Esophagus squamous epithelium (tissue), 5 donors: ENCODE results near the gene MRPL24. TPM values are rescaled to one million over a fixed set of nuclear protein-coding genes. Genes with fewer than 3 reads are reported as not detected.

Source experiments
- DNase-seq: peaks from one replicate; lab custom pipeline; 2025; lab: John Stamatoyannopoulos, UW
- H3K27ac ChIP-seq, 4 donors: fragments of 200-600 bp; sonication (generic); one replicate each; pipeline ENCODE4 v1.5.1; 2016 to 2019; ENCODE audit warnings: mild to moderate bottlenecking in 1 of 4
- H3K27me3 ChIP-seq, 4 donors: fragments of 200-600 bp; sonication (generic); 1 replicate in 3 of 4; 2 replicates in 1 of 4; pipeline versions ENCODE4 v1.5.1 to v1.6.0; 2017 to 2021; ENCODE audit warnings: antibody characterized with exemption in 1 of 4
- H3K36me3 ChIP-seq, 3 donors: fragments of 200-600 bp; sonication (generic); one replicate each; pipeline ENCODE4 v1.5.1; 2016 to 2019
- H3K4me1 ChIP-seq, 3 donors: fragments of 200-600 bp; sonication (generic); one replicate each; pipeline ENCODE4 v1.5.1; 2017 to 2019
- H3K4me3 ChIP-seq, 4 donors: fragments of 200-600 bp; sonication (generic); 1 replicate in 3 of 4; 2 replicates in 1 of 4; pipeline ENCODE4 v1.5.1; 2016 to 2019; ENCODE audit warnings: mild to moderate bottlenecking in 2 of 4, moderate library complexity in 1 of 4
- H3K9me3 ChIP-seq, 3 donors: fragments of 200-600 bp; sonication (generic); one replicate each; pipeline ENCODE4 v1.5.1; 2016 to 2019
- POLR2A ChIP-seq, 4 donors: fragments of 450-650 bp; IDR thresholded peaks; one replicate each; pipeline ENCODE4 v1.6.1; 2017; ENCODE audit warnings: antibody characterized with exemption in 4 of 4, mild to moderate bottlenecking in 4 of 4, moderate library complexity in 3 of 4
- WGBS, 2 donors: methylation state at CpG; one replicate each; pipeline ENCODE4 v1.1.5; 2018; 5-methylcytosine and 5-hydroxymethylcytosine counted together
- intact Hi-C: fragments of 100-400 bp; cut with DNase I; formaldehyde crosslinking; loops from one replicate; pipeline ENCODE4 v1.15.0; 2022
- total RNA-seq, 4 donors: library from RNA; depleted of rRNA; stranded (reverse); fragments of >200 nt; gene quantifications; one replicate each; pipeline ENCODE4 v1.1.0, GENCODE V29; 2016
- TF ChIP-seq, protein P1 (sequence below), 6 experiments: fragments of 450-650 bp in 4 of 6; fragments of 200-600 bp in 2 of 6; sonication (generic) in 2 of 6; IDR thresholded peaks; one replicate each; pipeline ENCODE4 v1.5.1; 2016 to 2019; ENCODE audit warnings: antibody characterized with exemption in 6 of 6, mild to moderate bottlenecking in 4 of 6, moderate library complexity in 4 of 6
- donor health status: DM: yes; HTN: yes; CAD: no.

Gene MRPL24
- total RNA-seq, 4 donors from 2014 or later = 39.5 to 45.8 (median 42.3) TPM

- no peaks in the 10 kb centered on the region for H3K27me3 ChIP-seq
- peak overlapping the region; percentile 93 to 99 (median 98) for H3K27ac ChIP-seq
- intact Hi-C loops = no loop called here
- peaks cover 42 to 80% (median 49%) of the 10 kb centered on the region in 3 donors for H3K4me1 ChIP-seq
- H3K36me3 ChIP-seq = peaks cover 23 to 39% (median 23%) of the 10 kb centered on the region in 3 donors
- TF ChIP-seq, protein P1, sequence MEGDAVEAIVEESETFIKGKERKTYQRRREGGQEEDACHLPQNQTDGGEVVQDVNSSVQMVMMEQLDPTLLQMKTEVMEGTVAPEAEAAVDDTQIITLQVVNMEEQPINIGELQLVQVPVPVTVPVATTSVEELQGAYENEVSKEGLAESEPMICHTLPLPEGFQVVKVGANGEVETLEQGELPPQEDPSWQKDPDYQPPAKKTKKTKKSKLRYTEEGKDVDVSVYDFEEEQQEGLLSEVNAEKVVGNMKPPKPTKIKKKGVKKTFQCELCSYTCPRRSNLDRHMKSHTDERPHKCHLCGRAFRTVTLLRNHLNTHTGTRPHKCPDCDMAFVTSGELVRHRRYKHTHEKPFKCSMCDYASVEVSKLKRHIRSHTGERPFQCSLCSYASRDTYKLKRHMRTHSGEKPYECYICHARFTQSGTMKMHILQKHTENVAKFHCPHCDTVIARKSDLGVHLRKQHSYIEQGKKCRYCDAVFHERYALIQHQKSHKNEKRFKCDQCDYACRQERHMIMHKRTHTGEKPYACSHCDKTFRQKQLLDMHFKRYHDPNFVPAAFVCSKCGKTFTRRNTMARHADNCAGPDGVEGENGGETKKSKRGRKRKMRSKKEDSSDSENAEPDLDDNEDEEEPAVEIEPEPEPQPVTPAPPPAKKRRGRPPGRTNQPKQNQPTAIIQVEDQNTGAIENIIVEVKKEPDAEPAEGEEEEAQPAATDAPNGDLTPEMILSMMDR (IDR thresholded peaks at IDR 0.05) = peak in 1 of 6 experiments; percentile 4
- TF ChIP-seq POLR2A (IDR thresholded peaks at IDR 0.05) = no peak
- no peaks in the 10 kb centered on the region for H3K9me3 ChIP-seq
- no peak for DNase-seq
- H3K4me3 ChIP-seq = peak overlapping the region in 1 of 4 donors; percentile 97
- WGBS, 2 donors = 51 to 60% methylated on average over 3 of the region's 3 CpGs
Observed at GRCh38 chr1:156745881-156746280, 5.0 kb upstream of the MRPL24 start.

- TF ChIP-seq, protein P1 (IDR thresholded peaks at IDR 0.05) = no peak
- TF ChIP-seq POLR2A (IDR thresholded peaks at IDR 0.05) = no peak
- DNase-seq = no peak
- H3K9me3 ChIP-seq = no peaks in the 10 kb centered on the region
- 75 to 100% methylated on average over 1 to 12 of the region's 14 CpGs for WGBS, 2 donors
- intact Hi-C loops = no loop called here
- H3K27ac ChIP-seq = peak overlapping the region; percentile 6 to 99 (median 96)
- H3K4me3 ChIP-seq = no peak overlapping the region
- H3K4me1 ChIP-seq = peaks cover 45 to 83% (median 49%) of the 10 kb centered on the region in 3 donors
- H3K36me3 ChIP-seq = peaks cover 23 to 39% (median 23%) of the 10 kb centered on the region in 3 donors
- no peaks in the 10 kb centered on the region for H3K27me3 ChIP-seq
Observed at GRCh38 chr1:156744786-156745419, 4.0 kb upstream of the MRPL24 start.

- peaks cover 39 to 83% (median 49%) of the 10 kb centered on the region in 3 donors for H3K4me1 ChIP-seq
- intact Hi-C loops = no loop called here
Observed at GRCh38 chr1:156744344-156744743, 3.5 kb upstream of the MRPL24 start.

GRCh38 chr1:156743367-156744302, 2.7 kb upstream of the MRPL24 start:
- Histone ChIP-seq H3K4me1 (peaks cover 32 to 81% (median 43%) of the 10 kb centered on the region in 3 donors), H3K9me3 (no peaks in the 10 kb centered on the region), H3K36me3 (peaks cover 23 to 39% (median 23%) of the 10 kb centered on the region in 3 donors), H3K27me3 (no peaks in the 10 kb centered on the region), H3K27ac (peak overlapping the region in 2 of 4 donors; percentile 13 to 30), H3K4me3 (no peak overlapping the region)
- DNase-seq = no peak
- WGBS, 2 donors = 82 to 83% methylated on average over 12 of the region's 14 CpGs
- TF ChIP-seq, protein P1 (IDR thresholded peaks at IDR 0.05) = no peak
- TF ChIP-seq POLR2A (IDR thresholded peaks at IDR 0.05) = no peak
- intact Hi-C loops = no loop called here

More at GRCh38 chr1:156744344-156744743, 3.5 kb upstream of the MRPL24 start:
- Histone ChIP-seq H3K36me3 (peaks cover 23 to 39% (median 23%) of the 10 kb centered on the region in 3 donors), H3K4me3 (no peak overlapping the region), H3K27ac (peak overlapping the region in 3 of 4 donors; percentile 93 to 99 (median 98)), H3K27me3 (no peaks in the 10 kb centered on the region), H3K9me3 (no peaks in the 10 kb centered on the region)
- 29 to 100% methylated on average over 1 to 3 of the region's 12 CpGs for WGBS, 2 donors
- DNase-seq = no peak
- no peak for TF ChIP-seq POLR2A (IDR thresholded peaks at IDR 0.05)
- TF ChIP-seq, protein P1 (IDR thresholded peaks at IDR 0.05) = no peak
